WTC11 (cell line): ENCODE results near the gene IPO9. TPM values are rescaled to one million over a fixed set of nuclear protein-coding genes. Genes with fewer than 3 reads are reported as not detected.

Source experiments
- ATAC-seq: fragments of 200-7000 bp; cut with Tn5 transposase; 2 replicates; pipeline ENCODE4 v1.10.0; 2021; ENCODE audit warnings: mild to moderate bottlenecking, moderate library complexity
- CTCF ChIA-PET: fragments of 300-600 bp; sonication (Branson Sonifier 250); formaldehyde crosslinking; loops from one replicate; lab custom pipeline; 2021; ENCODE audit warnings: antibody characterized with exemption; lab: Charles Lee
- POLR2A ChIA-PET: fragments of 350-600 bp; sonication (Branson Sonifier 250); formaldehyde crosslinking; loops from one replicate; lab custom pipeline; 2021; ENCODE audit warnings: antibody characterized with exemption; lab: Charles Lee
- DNase-seq: peaks from one replicate; pipeline ENCODE4 v3.0.0; 2021; ENCODE audit warnings: low spot score
- H3K27ac Mint-ChIP-seq: 2 replicates; pipeline ENCODE4 v1.8.0; 2021; ENCODE audit warnings: mixed read lengths
- H3K27me3 Mint-ChIP-seq: 2 replicates; pipeline ENCODE4 v1.8.0; 2021; ENCODE audit warnings: low read depth, mild to moderate bottlenecking, moderate library complexity, mixed read lengths
- H3K36me3 Mint-ChIP-seq: 2 replicates; pipeline ENCODE4 v1.8.0; 2021; ENCODE audit warnings: mixed read lengths
- H3K4me1 Mint-ChIP-seq: 2 replicates; pipeline ENCODE4 v1.8.0; 2022; ENCODE audit warnings: mixed read lengths
- H3K4me3 Mint-ChIP-seq: 2 replicates; pipeline ENCODE4 v1.8.0; 2021; ENCODE audit warnings: mild to moderate bottlenecking, moderate library complexity, mixed read lengths
- H3K9me3 Mint-ChIP-seq: 2 replicates; pipeline ENCODE4 v1.8.0; 2021; ENCODE audit warnings: mixed read lengths
- AFF4 ChIP-seq: sonication (generic); formaldehyde crosslinking; IDR thresholded peaks from 2 replicates; pipeline ENCODE4 v1.8.1; 2023; ENCODE audit warnings: mild to moderate bottlenecking, missing genetic modification reagents, borderline replicate concordance
- ATF2 ChIP-seq: sonication (generic); formaldehyde crosslinking; IDR thresholded peaks from 2 replicates; pipeline ENCODE4 v1.8.1; 2022; ENCODE audit warnings: low read depth, missing genetic modification reagents, borderline replicate concordance
- CTCF ChIP-seq: fragments of 200-600 bp; IDR thresholded peaks from 2 replicates; pipeline ENCODE4 v1.8.0; 2022; ENCODE audit warnings: antibody characterized with exemption
- IRF1 ChIP-seq: sonication (generic); formaldehyde crosslinking; IDR thresholded peaks from 2 replicates; pipeline ENCODE4 v1.8.0; 2023; ENCODE audit warnings: missing genetic modification reagents
- MXD4 ChIP-seq: fragments of 250-450 bp; sonication (Bioruptor Pico); IDR thresholded peaks from 2 replicates; pipeline ENCODE4 v1.8.0; 2021; ENCODE audit warnings: mild to moderate bottlenecking, moderate library complexity, borderline replicate concordance
- RELA ChIP-seq: sonication (generic); formaldehyde crosslinking; IDR thresholded peaks from 2 replicates; pipeline ENCODE4 v1.8.1; 2022; ENCODE audit warnings: missing genetic modification reagents, mild to moderate bottlenecking, borderline replicate concordance
- ZNF219 ChIP-seq: sonication (generic); formaldehyde crosslinking; IDR thresholded peaks from 2 replicates; pipeline ENCODE4 v1.8.0; 2023; ENCODE audit warnings: missing genetic modification reagents, mild to moderate bottlenecking, borderline replicate concordance
- ZNF263 ChIP-seq: sonication (generic); formaldehyde crosslinking; IDR thresholded peaks from 2 replicates; pipeline ENCODE4 v1.8.1; 2022; ENCODE audit warnings: low read depth, mild to moderate bottlenecking, moderate library complexity, missing genetic modification reagents
- total RNA-seq: library from RNA; stranded (reverse); gene quantifications from 3 replicates; pipeline ENCODE4 v1.2.3, GENCODE V29; 2021
- TF ChIP-seq, protein P1 (sequence below): sonication (generic); formaldehyde crosslinking; IDR thresholded peaks from 2 replicates; pipeline ENCODE4 v1.8.1; 2023; ENCODE audit warnings: mild to moderate bottlenecking, missing genetic modification reagents

IPO9 gene
- total RNA-seq, 1 experiment from 2014 or later, result 97.2 TPM

- Mint-ChIP-seq H3K4me3 (no peak overlapping the region), H3K4me1 (peaks cover 11% of the 10 kb centered on the region), H3K9me3 (no peaks in the 10 kb centered on the region), H3K27me3 (no peaks in the 10 kb centered on the region), H3K27ac (no peak overlapping the region; the same call in 1 of the 2 replicates), H3K36me3 (peaks cover 44% of the 10 kb centered on the region)
- CTCF ChIA-PET, result interaction anchor here (1.2 kb wide), 1 partner anchor 346 kb away, joined by 3 read pairs; no protein-coding TSS in a partner anchor
- POLR2A ChIA-PET, result no interaction called here
- ATAC-seq (0 out of 2 replicates have a peak, but pooled peaks have one; percentile 12), DNase-seq (no peak)
- TF ChIP-seq IRF1 (no peak), ZNF219 (CRISPR knock-in tag) (no peak), AFF4 (CRISPR knock-in tag) (no peak), ATF2 (no peak), RELA (CRISPR knock-in tag) (no peak), ZNF263 (CRISPR knock-in tag) (no peak)
- TF ChIP-seq, protein P1, sequence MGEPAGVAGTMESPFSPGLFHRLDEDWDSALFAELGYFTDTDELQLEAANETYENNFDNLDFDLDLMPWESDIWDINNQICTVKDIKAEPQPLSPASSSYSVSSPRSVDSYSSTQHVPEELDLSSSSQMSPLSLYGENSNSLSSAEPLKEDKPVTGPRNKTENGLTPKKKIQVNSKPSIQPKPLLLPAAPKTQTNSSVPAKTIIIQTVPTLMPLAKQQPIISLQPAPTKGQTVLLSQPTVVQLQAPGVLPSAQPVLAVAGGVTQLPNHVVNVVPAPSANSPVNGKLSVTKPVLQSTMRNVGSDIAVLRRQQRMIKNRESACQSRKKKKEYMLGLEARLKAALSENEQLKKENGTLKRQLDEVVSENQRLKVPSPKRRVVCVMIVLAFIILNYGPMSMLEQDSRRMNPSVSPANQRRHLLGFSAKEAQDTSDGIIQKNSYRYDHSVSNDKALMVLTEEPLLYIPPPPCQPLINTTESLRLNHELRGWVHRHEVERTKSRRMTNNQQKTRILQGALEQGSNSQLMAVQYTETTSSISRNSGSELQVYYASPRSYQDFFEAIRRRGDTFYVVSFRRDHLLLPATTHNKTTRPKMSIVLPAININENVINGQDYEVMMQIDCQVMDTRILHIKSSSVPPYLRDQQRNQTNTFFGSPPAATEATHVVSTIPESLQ (CRISPR knock-in tag), result no peak
Measured at GRCh38 chr1:201876148-201876818, 47.3 kb downstream of the IPO9 start.

DNA sequence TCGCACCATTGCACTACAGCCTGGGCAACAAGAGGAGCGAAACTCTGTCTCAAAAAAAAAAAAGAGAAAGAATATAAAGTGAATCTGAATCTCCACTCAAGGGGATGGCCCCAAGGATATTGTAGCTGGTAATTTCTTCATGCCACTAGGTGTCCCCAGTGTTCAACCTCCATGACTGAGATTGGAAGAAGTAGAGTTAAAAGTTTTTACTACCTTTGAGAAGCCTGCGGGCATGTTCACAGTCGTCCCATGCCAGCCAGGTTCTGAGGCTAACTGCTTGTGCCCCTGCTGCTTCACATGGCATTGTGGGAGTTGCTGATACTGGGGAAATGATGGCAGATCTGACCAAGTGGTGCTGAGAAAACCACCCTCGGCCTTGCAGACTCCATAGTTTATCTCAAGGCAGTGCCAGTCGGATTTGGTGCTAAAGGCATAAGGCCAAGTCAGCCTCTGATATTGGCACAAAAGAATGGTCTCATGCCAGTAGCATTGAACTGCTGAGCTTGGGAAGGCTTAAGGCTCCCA is 49.0 kb downstream of the IPO9 start:
- peak overlapping the region; percentile 85; the same call in 1 of the 2 replicates for H3K27ac Mint-ChIP-seq
- peak; percentile 58 for ATAC-seq
- H3K9me3 Mint-ChIP-seq, result no peaks in the 10 kb centered on the region
- no peak overlapping the region for H3K4me3 Mint-ChIP-seq
- peaks cover 28% of the 10 kb centered on the region for H3K36me3 Mint-ChIP-seq
- CTCF ChIA-PET, result interaction anchor here (0.5 to 7.6 kb wide), 37 partner anchors 8 to 396 kb away, joined by 3 to 135 read pairs (median 4); partner anchors contain the start of genes ELF3, IPO9, LMOD1 and SHISA4
- TF ChIP-seq MXD4 (CRISPR knock-in tag), result no peak
- peak; percentile 60; the same call in 1 of the 2 replicates for TF ChIP-seq CTCF
- POLR2A ChIA-PET, result interaction anchor here (1.0 kb wide), 1 partner anchor 18 kb away, joined by 3 read pairs; no protein-coding TSS in a partner anchor
- peaks cover 20% of the 10 kb centered on the region for H3K4me1 Mint-ChIP-seq
- no peaks in the 10 kb centered on the region for H3K27me3 Mint-ChIP-seq
- DNase-seq, result peak; percentile 36
